Head of caudate nucleus (tissue), 42 donors: ENCODE data around the gene TMEM52.
"Not testable (repeated sequence)": the region's sequence is repeated elsewhere in the genome, so short reads cannot be mapped to it uniquely, and the experiment has no call there.

Source experiments
- DNase-seq, 42 donors: peaks; one replicate each; pipeline versions ENCODE4 v3.0.0 to v3.0.0-alpha.2; 2020 to 2021; ENCODE audit warnings: mixed read lengths in 7 of 42
- intact Hi-C: fragments of 100-400 bp; cut with DNase I; formaldehyde crosslinking; loops from one replicate; pipeline ENCODE4 v1.15.0; 2022

TMEM52 gene

DNA sequence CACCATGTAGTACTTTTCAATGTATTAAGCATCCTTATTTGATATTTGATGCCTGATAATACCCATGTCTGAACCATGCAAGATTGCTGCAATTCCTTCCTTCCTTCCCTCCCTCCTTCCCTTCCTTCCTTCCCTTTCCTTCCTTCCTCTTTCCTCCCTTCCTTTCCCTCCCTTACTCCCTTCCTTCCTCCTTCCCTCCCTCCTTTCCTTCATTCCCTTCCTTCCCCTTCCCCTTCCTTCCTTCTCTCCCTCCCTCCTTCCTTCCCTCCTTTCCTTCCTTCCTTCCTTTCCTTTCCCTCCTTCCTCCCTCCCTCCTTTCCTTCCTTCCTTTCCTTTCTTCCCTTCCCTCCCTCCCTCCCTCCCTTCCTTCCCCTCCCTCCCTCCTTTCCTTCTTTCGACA is 29.7 kb upstream of the TMEM52 start:
- intact Hi-C loops, result no loop called here
- DNase-seq, result no peak

DNA sequence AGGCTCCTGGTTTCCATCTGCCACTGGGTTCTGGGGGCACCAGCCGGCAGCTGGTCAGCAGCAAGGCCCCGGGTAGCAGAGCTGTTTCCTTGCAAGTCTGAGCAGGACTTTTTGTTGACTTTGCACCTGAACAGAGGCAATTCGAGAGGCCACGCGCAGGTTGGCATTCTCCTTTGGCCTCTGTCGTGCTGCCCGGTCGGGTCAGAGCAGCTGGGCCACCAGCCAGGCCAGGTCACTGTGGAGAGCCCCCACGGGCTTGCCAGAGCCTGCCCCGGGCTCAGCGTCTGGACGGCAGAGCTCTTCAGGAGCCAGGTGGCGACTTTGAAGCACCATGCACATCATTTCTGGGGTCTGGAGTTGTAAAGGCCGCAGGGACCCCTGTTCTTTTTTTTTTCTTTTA is 28.4 kb upstream of the TMEM52 start:
- DNase-seq, result no peak
- intact Hi-C loops, result no loop called here

DNA sequence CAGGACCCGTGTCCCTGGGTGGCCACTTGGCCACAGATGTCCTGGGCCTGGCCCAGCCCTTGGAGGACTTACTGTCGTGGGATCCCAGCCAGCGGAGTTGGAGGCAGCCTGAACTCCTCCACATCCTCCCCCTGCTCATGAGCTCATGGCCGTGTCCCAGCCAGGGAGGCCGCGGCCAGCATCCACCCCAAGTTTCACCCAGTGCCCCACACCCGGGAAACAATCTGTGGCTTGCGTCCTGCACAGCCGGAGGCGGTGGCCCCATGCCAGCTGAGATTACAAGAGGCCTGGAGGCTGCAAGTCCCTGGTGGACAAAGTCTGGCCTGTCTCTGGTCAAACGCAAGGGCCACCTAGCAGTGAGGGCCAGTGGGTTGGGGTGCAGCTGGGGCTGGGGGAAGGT is 27.5 kb upstream of the TMEM52 start:
- intact Hi-C loops, result no loop called here
- DNase-seq, result peak in 33 of 42 donors; percentile 12 to 63 (median 33)

DNA sequence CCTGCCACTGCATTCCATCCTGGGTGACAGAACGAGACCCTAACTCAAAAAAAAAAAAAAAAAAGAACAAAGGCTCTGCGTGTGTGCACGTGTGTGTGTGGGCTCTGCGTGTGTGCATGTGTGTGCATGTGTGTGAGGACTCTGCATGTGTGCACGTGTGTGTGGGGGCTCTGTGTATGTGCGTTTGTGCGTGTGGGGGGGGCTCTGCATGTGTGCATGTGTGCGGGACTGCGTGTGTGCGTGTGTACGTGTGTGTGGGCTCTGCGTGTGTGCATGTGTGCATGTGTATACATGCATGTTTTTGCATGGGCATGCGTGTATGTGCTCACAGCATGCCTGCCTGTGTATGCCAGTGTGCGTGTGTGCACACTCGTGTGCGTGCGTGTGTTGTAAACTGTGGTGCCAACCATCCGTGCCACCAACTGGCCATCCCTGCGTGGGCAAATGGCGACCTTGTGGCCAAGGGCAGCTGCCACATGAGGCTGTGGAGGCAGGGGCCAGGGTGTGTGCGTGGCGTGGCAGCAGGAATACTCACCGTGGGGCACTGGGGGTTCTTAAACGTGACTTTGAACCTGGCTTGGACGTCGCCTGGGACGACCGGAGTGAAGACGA is 26.8 kb upstream of the TMEM52 start:
- no peak for DNase-seq
- intact Hi-C loops, result no loop called here

DNA sequence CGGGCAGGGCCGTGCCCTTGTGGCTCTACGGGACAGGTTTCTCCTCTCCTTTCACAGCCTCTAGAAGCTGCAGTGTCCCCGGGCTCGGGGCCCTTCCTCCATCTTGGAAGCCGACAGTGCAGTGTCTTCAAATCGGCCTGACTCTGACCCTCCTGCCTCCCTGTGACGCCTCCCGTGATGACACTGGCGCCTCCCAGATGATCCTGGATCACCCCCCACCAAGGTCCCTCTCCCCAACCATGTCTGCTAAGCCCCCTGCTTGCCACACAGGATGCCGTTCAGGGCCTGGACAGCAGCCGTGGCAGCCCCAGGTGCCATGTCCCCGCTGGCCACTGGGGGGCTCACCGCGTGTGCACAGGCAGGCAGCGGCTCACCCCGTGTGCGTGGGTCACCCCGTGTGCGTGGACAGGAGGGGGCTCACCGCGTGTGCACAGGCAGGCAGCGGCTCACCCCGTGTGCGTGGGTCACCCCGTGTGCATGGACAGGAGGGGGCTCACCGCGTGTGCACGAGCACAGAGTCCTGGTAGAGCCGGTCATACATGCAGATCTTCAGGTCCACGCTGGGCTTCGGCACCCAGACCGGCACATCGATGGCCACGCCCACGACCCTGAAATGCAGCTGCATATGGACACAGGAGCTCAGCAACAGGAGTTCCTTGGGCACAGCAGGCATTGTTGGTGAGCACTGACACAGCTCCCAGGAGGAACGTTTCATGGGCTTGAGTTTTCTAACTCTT is 24.9 kb upstream of the TMEM52 start:
- DNase-seq, result peak; percentile 21 to 87 (median 66)
- intact Hi-C loops, result loop anchor here (5.0 kb wide), 1 partner anchor 103 kb away; no protein-coding TSS in a partner anchor

DNA sequence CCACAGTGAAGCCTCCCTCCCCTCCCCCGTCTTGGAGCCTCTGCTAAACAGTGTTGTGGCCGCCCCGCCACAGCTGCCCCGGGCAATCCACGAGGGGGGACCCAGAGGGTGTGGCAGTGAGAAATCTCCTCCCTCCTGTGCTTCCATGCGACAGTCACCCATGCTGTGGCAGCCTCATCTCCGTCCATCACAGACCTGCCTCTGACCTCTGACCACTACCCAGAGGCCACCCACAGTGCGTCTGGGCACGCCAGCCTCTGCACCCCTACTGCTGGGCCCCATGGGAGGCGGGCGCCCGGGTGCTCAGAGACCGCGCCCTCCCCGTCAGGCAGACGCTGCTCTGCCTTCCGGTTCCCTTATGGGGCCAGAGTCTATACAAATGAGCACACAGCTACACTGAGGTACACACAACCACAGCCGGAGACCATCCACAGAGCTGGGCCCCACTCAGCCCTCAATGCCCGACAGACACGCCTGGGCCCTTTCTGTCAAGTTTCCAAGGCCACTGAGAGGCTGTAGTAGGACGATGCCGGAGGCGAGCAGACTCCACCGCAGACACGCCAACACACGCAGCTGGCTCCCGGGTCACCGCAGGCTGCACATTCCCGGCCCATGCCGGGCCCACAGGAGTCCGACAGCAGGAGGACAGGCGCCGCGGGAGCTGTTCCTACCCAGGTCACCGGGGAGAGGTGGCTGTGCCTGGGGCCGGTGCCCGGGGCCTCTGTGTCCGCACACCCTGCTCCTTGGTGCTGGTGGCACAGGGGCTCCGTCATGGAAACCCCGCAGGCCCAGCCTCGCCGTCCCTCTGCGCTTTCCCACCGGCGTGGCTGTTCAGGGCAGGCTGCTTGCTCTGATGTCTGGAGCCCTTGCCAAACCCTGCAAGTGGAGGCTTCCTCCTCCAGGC is 23.9 kb upstream of the TMEM52 start:
- intact Hi-C loops, result loop anchor here (5.0 kb wide), 1 partner anchor 104 kb away; no protein-coding TSS in a partner anchor
- DNase-seq, result no peak

DNA sequence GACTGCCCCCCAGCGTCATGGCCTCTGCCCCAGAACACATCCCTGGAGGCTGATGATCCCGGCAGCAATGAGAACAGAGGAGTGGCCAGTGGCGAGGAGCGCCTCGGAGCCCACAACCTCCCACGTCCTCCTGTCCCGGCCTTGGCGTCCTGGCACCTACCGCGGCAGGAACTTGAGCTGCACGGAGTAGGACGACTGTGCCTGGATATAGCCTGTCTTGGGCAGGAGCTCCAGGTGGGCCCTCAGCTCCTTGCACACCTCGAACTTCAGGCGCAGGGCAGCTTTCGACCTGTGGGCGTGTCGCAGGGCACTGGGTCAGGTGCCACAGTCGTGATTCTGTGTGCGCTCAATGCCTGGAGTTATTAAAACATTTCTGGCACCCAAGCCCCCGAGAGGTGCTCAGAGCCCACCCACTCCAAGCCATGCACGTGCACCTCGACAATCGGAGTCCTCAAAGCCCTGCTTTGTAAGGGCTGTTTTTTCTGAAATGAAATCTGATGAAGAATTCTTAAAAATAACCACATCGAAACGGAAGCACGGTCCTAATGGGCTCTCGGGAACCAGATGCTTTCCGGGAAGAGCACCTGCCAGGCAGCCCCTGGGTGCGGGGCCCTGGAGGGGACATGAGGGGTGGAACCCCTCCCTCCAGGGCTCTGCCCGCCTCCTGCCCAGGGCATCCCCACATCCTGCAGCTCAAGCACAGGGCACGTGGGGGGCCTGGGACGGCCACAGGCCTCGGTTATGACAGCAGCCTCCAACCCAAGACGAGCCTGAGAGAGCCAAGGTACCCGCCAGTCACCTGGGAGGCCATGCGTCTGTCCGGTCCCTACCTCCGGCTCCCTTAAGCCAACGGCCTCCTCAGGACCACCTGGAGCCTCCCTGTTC is 23.0 kb upstream of the TMEM52 start:
- intact Hi-C loops, result loop anchor here (5.0 kb wide), 1 partner anchor 105 kb away; no protein-coding TSS in a partner anchor
- no peak for DNase-seq

DNA sequence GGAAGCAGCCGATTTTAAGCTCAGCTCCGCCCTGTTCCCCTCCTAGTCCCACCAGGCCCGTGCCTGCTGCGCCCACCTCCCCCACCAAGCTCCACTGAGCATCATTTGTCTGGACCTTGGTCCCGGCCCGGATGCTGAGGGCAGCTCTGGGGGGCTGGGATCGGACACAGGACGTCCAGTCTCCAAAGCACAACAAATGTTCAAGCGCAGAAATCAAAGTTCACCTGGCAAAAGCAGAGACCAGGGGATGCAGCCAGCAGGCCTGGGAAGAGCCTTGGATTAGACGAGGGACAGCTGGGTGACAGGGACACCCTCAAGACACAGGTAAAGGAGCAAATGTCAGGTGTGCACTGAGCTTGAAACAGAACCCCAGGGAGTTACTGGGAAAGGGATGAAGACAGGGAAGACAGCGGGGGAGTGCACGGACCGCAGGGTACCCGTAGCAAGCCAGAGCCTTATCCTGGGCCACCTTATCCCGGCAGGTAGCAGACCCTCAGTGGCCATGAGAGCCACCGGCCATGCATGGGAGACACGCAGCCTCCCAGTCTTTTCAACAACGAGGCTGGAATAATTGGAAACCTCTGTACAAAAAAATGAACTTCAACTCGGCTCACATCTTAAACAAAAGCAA is 22.2 kb upstream of the TMEM52 start:
- intact Hi-C loops, result loop anchor here (5.0 kb wide), 1 partner anchor 106 kb away; no protein-coding TSS in a partner anchor
- DNase-seq, result no peak

DNA sequence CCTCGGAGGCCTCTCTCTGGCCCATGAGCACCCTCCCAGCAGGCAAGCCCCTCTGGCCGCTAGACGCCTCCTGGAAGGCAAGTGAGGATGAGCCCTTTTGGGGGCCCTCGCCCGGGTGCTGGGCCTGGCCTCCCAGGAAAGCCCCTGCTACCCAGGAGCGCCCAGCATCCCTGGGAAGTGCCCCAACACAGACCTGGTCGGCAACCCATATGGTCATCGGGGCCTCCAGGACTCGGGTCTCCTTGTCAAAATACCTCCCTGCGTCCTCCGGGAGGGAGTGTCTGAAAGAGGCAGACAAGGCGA is 21.0 kb upstream of the TMEM52 start:
- no peak for DNase-seq
- intact Hi-C loops, result loop anchor here (5.0 kb wide), 1 partner anchor 107 kb away; no protein-coding TSS in a partner anchor

DNA sequence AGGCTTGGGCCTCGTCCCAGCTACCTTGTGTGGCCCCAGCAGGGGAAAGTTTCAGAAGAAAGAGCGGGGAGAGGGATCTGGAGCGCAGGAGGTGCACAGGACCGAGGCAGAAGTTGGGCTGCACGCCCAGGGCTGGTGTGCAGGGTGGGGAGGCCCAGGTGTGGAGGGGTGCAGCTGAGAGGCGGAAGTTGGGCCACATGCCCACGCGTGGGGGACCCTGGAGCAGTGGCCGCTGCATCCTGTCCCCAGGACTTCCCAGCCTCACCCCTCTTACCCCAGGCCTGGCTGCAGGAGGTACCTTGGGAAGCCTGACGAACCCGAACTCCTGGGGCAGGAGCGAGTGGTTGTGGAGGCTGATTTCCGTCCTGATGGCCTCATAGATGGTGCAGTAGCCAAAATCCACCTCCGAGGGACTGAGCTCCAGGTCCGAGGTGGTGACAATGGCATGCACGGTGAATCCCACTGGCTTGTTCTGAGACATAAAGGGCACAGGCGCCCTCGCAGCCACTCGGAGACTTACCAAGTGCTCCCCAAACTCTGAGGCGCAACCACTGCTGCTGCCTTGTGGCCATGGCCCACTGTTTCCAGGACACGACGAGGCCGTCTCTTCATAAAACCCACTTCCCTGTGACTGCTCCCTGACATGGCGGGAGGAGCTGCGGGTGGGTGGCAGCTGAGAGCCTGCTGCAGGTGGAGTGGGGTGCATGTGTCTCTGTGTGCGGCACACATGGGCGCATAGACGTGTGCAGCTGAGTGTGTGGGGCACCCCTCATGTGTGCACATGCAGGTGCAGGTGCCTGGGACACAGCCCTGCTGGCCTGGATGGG is 20.4 kb upstream of the TMEM52 start:
- intact Hi-C loops, result loop anchor here (5.0 kb wide), 1 partner anchor 108 kb away; no protein-coding TSS in a partner anchor
- DNase-seq, result no peak

DNA sequence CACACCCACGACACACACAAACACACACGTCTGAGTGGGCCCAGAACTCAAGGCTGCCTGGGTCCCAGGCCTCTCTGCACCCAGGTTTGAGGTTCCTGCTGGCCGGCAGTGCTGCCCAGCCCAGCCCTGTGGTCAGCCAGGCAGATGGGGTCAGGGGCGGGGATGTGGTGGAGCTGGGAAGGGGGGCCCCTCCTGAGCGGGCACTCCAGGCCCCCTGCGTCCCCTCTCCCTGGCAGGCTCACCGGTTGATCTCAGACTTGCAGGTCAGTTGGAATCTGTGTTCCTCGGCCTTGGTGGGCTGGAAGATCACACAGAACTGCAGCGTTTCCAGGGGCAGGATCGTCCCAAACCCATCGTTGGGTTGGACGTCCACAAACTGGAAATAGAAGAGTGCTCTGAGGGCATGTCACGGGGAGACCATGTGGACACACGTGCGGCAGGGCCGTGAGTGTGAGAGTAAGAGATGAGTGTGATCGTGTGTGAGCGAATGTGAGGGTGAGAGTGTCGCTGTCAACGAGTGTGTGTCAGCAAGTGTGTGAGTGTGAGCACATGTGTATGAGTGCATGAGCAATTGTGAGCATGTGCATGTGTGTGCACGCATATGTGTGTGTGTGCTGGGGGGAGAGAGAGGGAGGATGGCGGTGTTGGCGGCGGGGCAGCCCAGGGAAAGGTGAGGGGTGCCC is 19.7 kb upstream of the TMEM52 start:
- DNase-seq, result no peak
- intact Hi-C loops, result no loop called here

DNA sequence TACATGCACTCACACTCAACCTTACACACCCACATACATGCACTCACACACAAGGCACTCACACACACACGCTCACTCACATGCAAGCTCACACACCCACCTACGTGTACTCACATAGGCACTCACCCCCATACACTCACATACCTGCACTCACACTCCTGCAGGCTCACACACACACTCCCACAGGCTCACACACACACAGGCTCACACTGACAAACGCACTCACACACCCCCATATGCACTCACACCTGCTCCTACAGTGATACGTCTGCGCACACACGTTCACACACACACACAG is 19.1 kb upstream of the TMEM52 start:
- no peak for DNase-seq
- intact Hi-C loops, result no loop called here

DNA sequence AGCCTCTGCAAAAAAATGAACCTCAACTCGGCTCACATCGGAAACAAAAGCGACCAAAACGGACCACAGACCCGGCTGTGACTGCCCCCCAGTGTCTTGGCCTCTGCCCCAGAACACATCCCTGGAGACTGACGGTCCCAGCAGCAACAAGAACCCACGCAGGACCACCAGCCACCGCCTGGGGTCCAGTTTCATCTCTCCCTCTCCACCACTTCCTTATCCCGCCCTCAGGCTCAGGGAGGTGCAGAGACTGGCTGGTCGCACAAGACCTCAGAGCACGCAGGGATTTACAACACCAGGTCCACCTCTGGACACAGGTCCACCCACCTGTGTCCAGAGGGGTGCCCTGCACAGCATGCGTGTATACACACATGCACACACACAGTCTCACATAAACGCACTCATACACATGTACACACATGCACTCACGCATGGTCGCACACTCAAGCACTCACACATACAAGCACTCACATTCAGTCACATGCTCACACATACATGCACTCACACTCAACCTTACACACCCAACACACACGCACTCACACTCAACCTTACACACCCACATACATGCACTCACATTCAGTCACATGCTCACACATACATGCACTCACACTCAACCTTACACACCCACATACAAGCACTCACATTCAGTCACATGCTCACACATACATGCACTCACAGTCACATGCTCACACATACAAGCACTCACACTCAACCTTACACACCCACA is 18.6 kb upstream of the TMEM52 start:
- intact Hi-C loops, result no loop called here
- DNase-seq, result no peak

DNA sequence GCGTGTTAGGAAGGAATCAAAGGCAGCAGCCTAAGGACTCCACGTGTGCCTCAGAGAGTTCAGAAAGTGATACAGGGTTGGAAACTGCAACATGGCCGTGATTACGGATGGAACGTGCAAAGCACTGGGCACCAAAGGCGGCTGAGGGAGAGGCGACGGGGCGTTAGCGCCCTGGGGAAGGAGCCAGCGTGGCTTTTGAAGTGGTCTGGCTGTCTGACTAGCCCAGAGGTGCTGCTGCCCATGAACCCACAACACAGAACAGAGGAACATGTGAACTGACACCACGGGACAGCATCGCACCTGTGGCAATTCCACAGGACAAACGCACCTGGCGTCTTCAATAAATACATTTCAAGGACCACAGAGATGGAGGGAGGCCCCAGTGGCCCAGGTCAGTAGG is 18.0 kb upstream of the TMEM52 start:
- no peak for DNase-seq

DNA sequence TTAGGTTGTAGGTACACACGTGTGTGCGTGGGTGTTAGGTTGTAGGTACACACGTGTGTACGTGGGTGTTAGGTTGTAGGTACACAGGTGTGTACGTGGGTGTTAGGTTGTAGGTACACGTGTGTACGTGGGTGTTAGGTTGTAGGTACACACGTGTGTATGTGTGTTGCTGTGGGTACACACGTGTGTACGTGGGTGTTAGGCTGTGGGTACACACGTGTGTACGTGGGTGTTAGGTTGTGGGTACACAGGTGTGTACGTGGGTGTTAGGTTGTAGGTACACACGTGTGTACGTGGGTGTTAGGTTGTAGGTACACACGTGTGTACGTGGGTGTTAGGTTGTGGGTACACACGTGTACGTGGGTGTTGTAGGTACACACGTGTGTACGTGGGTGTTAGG is 15.8 kb upstream of the TMEM52 start:
- intact Hi-C loops, DNase-seq: not testable (repeated sequence)

More for the DNA sequence above, 18.0 kb upstream of the TMEM52 start:
- intact Hi-C loops, result no loop called here
